SK-N-SH treated with all-trans-retinoic acid at 6 μM for 48 hours (cell line): ENCODE results near the gene PHKA2.

Experiments
- BACH2 ChIP-seq: fragments of 250-450 bp; sonication (Bioruptor Pico); IDR thresholded peaks from 2 replicates; pipeline ENCODE4 v1.9.0; 2021; ENCODE audit warnings: mild to moderate bottlenecking, borderline replicate concordance
- CSDC2 ChIP-seq: fragments of 250-450 bp; sonication (Bioruptor Pico); IDR thresholded peaks from 2 replicates; pipeline ENCODE4 v1.5.0; 2020; ENCODE audit warnings: mild to moderate bottlenecking, moderate library complexity
- GLIS3 ChIP-seq: fragments of 250-450 bp; sonication (Bioruptor Pico); IDR thresholded peaks from 2 replicates; pipeline ENCODE4 v1.5.0; 2020; ENCODE audit warnings: mild to moderate bottlenecking, moderate library complexity
- ZFP30 ChIP-seq: fragments of 450-650 bp; formaldehyde crosslinking; IDR thresholded peaks from 2 replicates; pipeline ENCODE4 v1.5.0; 2022; ENCODE audit warnings: mild to moderate bottlenecking, moderate library complexity
- TF ChIP-seq, protein P1 (sequence below): fragments of 250-450 bp; sonication (Bioruptor Pico); IDR thresholded peaks from 2 replicates; pipeline ENCODE4 v1.5.1; 2020; ENCODE audit warnings: low read depth, mild to moderate bottlenecking, moderate library complexity

DNA sequence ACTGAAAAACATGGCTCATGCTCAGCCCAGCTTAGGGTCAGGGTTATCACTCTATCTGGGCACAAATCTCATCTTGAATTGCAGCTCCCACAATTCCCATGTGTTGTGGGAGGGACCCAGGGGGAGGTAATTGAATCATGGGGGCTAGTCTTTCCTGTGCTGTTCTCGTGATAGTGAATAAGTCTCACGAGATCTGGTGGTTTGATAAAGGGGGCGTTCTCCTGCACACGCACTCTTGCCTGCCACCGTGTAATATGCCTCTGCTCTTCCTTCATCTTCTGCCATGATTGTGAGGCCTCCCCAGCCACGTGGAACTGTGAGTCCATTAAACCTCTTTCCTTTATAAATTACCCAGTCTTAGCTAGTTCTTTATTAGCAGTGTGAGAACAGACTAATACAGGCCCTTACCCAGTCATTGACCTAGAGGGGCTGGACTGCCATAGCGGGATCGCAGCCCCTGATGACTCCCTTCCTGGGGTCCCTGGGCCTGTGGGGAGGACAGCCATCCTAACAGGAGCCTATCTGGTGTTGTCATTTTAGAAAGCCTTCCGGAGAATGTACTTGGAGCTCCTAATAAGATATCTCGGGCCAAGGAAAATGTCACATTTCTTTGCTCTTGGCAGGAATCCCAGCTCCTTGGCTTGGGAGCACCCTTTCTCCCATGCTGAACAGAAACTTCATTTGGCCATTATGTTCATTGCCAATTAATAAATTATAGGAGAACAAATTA, 112.6 kb downstream of the PHKA2 start:
- no peak for TF ChIP-seq BACH2 (CRISPR knock-in tag)
- no peak for TF ChIP-seq ZFP30 (CRISPR knock-in tag)
- TF ChIP-seq CSDC2 (CRISPR knock-in tag) = no peak
- TF ChIP-seq, protein P1, sequence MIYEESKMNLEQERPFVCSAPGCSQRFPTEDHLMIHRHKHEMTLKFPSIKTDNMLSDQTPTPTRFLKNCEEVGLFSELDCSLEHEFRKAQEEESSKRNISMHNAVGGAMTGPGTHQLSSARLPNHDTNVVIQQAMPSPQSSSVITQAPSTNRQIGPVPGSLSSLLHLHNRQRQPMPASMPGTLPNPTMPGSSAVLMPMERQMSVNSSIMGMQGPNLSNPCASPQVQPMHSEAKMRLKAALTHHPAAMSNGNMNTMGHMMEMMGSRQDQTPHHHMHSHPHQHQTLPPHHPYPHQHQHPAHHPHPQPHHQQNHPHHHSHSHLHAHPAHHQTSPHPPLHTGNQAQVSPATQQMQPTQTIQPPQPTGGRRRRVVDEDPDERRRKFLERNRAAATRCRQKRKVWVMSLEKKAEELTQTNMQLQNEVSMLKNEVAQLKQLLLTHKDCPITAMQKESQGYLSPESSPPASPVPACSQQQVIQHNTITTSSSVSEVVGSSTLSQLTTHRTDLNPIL (CRISPR knock-in tag) = no peak
- no peak for TF ChIP-seq GLIS3
